ENCODE results near the gene ZFAND6.
"Not testable (repeated sequence)": the region's sequence is repeated elsewhere in the genome, so short reads cannot be mapped to it uniquely, and the experiment has no call there.

Gene ZFAND6

DNA sequence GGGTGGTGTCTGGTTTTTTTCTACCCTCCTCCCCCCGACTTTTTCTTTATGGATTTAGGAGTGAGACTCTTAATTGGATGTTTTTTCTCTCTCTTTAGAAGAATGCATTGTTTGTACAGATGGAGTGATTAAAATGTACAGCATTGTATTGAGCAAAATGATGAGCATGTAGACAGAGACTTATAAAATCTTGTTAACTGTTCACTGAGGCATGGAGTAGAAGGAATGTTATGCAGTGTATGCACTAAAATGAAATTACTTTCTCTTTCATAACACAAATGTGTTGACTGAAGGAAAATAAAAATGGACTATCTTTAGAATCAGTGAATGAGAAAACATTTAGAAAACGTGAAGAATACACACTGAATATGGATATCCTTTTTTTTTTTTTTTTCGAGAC, 39.8 kb downstream of the ZFAND6 start:
- no peak for DNase-seq (ENCODE audit: low read depth in 2 of 2)

DNA sequence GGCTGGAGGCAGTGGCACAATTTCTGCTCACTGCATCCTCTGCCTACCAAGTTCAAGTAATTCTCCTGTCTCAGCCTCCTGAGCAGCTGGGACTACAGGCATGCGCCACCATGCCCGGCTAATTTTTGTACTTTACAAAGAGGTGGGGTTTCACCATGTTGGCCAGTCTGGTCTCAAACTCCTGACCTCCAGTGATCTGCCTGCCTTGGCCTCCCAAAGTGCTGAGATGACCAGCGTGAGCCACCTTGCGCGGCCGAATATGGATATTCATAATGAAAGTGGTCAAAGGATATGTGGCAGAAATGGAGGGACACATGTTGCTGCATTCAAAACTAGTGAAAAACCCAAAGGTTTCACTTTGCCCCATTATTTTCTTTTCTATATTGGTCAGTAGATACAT, 40.2 kb downstream of the ZFAND6 start:
- not testable (repeated sequence) for DNase-seq (ENCODE audit: low read depth in 2 of 2)

GRCh38 chr15:80100247-80100646, 40.8 kb downstream of the ZFAND6 start:
- no peak for DNase-seq (ENCODE audit: low read depth in 2 of 2)

DNA sequence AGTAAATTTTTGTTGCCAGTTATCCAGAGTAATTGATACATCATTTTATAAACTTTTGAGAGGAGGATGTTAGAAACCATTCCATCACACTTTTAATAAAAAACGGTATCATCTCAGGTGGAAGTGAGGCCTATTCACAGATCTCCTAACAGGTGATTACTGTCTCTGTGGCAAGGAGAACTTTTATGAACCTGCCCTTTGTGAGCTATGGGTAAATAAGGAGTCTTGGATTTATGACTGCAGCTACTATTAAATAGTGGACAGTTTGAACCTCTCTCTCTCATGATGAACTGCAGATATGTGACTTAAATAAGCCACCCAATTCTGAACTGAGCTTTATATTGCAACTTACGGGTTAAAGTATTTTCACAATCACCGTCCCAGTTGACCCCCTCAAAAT, 45.7 kb downstream of the ZFAND6 start:
- no peak for DNase-seq (ENCODE audit: low read depth in 2 of 2)

DNA sequence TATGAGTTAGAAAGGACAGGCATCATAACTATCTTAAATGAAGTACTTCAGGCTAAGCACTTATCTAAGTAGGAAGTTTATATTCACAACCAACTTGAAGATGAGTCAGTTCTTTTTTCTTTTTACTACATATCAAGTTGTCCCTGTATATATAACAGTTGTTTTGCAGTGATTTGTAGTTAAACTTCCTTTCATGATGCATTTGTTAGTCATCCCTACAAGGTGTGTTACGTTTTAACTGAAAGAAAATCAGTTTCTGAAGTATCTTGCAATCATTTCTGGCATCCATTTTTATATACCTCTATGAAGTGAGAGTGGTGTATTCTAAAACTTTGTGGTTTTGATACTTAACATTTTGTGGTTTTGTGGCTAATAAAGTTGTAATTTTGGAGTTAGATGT, 46.1 kb downstream of the ZFAND6 start:
- DNase-seq (ENCODE audit: low read depth in 2 of 2): no peak

DNA sequence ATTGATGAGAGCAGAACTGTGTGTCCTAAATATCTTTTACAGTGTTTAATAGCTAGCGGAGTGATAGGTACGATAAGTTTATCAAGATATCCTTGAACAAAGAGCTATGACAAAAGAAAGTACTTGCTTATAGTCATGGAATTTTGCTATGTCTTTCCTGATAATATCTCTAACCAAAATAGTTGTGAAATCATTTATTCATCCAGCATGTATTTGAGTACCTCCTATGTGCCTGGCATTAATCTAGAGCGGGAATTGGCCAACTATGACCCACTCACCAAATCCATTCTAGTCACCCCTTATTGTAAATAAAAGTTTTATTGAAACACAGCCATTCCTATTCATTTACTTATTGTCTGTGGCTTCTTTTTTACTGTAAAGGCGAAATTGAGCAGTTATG, 46.6 kb downstream of the ZFAND6 start:
- no peak for DNase-seq (ENCODE audit: low read depth in 2 of 2)

DNA sequence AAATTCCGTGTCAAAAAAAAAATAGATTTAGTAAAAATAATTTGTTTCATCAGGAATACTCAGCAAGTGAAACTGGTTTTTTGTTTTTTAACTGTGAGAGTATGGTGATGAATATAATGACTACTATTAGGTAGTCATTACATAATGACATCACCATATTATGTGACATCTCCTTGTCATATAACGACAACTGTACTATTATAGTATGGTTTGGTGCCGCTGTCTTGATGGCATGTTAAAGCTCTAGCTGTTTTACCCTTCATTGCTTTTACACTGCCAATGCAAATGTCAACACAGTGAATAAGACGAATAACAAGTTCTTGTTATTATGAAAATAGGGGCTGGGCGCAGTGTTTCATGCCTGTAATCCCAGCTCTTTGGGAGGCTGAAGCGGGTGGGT, 47.7 kb downstream of the ZFAND6 start:
- no peak for DNase-seq (ENCODE audit: low read depth in 2 of 2)

GRCh38 chr15:80107774-80108173, 48.3 kb downstream of the ZFAND6 start:
- no peak for DNase-seq (ENCODE audit: low read depth in 2 of 2)

DNA sequence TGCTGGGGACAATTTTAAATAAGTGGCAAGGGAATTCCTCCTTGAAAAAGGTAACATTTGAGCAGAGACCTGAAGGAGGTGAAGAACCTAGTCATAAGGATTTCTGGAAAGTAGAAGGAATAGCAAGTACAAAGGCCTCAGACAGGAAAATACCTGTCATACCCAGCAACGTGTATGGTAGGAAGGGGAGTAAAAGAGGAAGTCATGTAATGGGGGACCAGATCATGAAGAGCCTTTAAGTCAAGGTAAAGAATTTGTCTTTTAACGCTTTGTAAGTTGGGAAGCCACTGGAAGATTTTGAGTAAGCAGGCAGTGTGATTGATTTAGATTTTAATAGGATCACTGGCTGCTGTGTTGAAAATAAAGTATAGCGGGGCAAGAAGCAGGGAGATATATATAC, 49.9 kb downstream of the ZFAND6 start:
- no peak for DNase-seq (ENCODE audit: low read depth in 2 of 2)

GRCh38 chr15:80110920-80111319, 51.4 kb downstream of the ZFAND6 start:
- no peak for DNase-seq (ENCODE audit: low read depth in 2 of 2)

GRCh38 chr15:80114114-80114513, 54.6 kb downstream of the ZFAND6 start:
- no peak for DNase-seq (ENCODE audit: low read depth in 2 of 2)

DNA sequence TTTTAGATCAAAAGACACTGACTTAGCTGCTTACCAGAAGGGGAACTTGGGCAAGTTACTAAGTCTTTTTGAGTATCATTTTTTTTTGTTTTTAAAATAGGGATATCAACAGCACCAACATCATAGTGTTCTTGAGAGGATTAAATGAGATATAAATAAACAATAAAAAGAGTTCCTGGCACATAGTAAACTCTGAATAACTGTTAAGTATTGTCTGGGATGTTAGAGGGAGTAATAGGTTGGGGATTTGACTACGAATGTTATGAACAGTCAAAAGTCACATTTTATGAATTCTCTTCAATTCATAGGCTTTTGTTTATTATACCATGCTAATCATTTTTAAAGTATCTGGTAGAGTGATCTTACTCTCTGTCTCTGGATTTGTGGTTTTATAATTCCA, 55.5 kb downstream of the ZFAND6 start:
- no peak for DNase-seq (ENCODE audit: low read depth in 2 of 2)

GRCh38 chr15:80118956-80119355, 59.5 kb downstream of the ZFAND6 start:
- no peak for DNase-seq (ENCODE audit: low read depth in 2 of 2)

DNA sequence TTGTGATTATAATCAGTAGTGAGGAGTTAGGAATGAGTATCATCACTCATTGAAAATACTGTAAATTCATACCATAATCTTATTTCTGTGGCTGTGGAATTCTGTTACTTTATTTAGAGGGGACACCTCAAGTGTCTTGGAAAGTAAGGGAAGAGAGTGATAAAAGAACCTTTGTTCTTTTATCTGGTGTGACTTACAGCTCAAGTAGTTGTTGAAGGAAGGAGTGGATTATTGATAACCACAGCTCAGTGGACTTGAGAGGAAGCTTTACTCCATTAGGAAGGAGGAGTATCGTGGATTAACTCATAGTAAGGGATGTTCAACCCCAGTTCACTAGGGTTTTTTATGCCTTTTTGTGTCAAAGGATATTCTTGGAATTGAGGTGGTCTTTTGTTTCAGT, 61.2 kb downstream of the ZFAND6 start:
- DNase-seq (ENCODE audit: low read depth in 2 of 2): no peak

GRCh38 chr15:80121546-80121945, 62.1 kb downstream of the ZFAND6 start:
- DNase-seq (ENCODE audit: low read depth in 2 of 2): no peak

- DNase-seq (ENCODE audit: low read depth in 2 of 2): no peak
Measured at GRCh38 chr15:80123034-80123433, 63.6 kb downstream of the ZFAND6 start.

DNA sequence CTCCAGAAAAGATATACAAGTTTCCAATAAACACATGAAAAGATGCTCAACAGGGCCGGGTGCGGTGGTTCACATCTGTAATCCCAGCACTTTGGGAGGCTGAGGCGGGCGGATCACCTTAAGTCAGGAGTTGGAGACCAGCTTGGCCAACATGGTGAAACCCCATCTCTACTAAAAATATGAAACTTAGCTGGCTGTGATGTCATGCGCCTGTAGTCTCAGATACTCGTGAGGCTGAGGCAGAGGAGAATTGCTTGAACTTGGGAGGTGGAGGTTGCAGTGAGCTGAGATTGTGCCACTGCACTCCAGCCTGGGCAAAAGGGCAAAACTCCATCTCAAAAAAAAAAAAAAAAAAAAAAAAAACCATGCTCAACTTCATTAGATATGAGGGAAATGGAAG, 67.8 kb downstream of the ZFAND6 start:
- not testable (repeated sequence) for DNase-seq (ENCODE audit: low read depth in 2 of 2)

GRCh38 chr15:80127911-80128310, 68.4 kb downstream of the ZFAND6 start:
- DNase-seq (ENCODE audit: low read depth in 2 of 2): no peak

DNA sequence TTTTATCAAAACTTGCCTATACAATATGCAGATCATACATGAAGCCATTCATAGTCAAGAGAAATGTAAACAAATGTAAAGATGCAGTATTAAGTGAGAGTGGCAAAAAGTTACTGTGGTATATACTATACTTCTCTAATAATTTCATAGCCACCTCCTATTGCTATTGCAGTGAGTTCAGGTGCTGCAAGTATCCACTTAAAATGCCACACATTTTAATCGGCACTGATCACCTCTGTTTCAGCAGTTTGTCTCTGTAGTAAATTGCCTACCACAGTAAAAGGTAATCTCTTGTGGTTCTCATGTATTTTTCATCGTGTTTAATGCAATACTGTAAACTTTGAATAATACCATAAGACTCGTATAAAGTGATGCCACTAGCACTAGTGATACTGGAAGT, 72.9 kb downstream of the ZFAND6 start:
- no peak for DNase-seq (ENCODE audit: low read depth in 2 of 2)

DNA sequence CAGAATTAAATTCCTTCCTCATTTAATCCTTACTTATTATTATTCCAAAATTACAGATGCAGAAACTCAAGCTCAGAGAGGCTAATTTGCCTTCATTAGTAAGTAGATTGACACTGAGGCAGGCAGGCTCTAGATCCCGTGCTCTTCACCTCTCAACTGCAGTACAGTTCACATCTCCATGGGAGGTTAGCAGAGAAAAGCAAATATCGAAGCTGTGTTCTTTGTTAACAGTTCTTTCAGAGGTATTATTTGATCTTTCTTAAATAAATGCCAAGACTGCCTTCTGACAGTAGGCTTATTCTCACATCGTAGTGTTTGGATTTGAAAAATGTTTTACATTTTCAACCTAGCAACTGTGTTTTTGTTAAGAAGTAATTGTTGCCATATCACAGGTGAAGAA, 77.4 kb downstream of the ZFAND6 start:
- no peak for DNase-seq (ENCODE audit: low read depth in 2 of 2)

- no peak for DNase-seq (ENCODE audit: low read depth in 2 of 2)
Measured at GRCh38 chr15:80138961-80139360, 79.5 kb downstream of the ZFAND6 start.

- no peak for DNase-seq (ENCODE audit: low read depth in 2 of 2)
Measured at GRCh38 chr15:80140909-80141308, 81.4 kb downstream of the ZFAND6 start.

- DNase-seq (ENCODE audit: low read depth in 2 of 2): no peak
Measured at GRCh38 chr15:80141916-80142598, 82.6 kb downstream of the ZFAND6 start.

DNA sequence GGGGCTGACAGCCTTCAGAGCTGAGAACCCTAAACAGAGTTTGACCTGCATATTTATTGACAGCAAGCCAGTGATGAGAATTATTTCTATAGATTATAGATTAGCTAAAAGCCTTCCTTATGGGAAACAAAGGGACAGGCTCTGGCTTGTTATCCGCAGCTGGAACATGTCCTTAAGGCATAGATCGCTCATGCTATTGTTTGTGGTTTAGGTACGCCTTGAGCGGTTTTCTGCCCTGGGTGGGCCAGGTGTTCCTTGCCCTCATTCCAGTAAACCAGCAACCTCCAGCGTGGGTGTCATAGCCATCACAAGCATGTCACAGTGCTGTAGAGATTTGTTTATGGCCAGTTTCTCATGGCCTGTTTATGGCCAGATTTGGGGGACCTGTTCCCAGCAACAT, 83.2 kb downstream of the ZFAND6 start:
- no peak for DNase-seq (ENCODE audit: low read depth in 2 of 2)

Data from stimulated activated CD8-positive, alpha-beta memory T cell treated with anti-CD3 and anti-CD28 coated beads, Interleukin-2, amount 100 ng/mL, for 1 hour (primary cell).